AG09319 (cell line): ENCODE results near the gene RAD51B.
"Not testable (repeated sequence)": the region's sequence is repeated elsewhere in the genome, so short reads cannot be mapped to it uniquely, and the experiment has no call there.

Experiments
- DNase-seq: peaks from one replicate; pipeline ENCODE4 v3.0.0-alpha.2; 2010; ENCODE audit warnings: low read depth; ENCODE audit errors: extremely low read depth
- CTCF ChIP-seq: IDR thresholded peaks from 2 replicates; pipeline ENCODE4 v1.5.1; 2011; ENCODE audit warnings: low read depth, mild to moderate bottlenecking, inconsistent platforms, low read length, moderate library complexity

The RAD51B gene

GRCh38 chr14:68424443-68425172 lies 605.0 kb downstream of the RAD51B start:
- DNase-seq: no peak
- TF ChIP-seq CTCF: no peak

DNA sequence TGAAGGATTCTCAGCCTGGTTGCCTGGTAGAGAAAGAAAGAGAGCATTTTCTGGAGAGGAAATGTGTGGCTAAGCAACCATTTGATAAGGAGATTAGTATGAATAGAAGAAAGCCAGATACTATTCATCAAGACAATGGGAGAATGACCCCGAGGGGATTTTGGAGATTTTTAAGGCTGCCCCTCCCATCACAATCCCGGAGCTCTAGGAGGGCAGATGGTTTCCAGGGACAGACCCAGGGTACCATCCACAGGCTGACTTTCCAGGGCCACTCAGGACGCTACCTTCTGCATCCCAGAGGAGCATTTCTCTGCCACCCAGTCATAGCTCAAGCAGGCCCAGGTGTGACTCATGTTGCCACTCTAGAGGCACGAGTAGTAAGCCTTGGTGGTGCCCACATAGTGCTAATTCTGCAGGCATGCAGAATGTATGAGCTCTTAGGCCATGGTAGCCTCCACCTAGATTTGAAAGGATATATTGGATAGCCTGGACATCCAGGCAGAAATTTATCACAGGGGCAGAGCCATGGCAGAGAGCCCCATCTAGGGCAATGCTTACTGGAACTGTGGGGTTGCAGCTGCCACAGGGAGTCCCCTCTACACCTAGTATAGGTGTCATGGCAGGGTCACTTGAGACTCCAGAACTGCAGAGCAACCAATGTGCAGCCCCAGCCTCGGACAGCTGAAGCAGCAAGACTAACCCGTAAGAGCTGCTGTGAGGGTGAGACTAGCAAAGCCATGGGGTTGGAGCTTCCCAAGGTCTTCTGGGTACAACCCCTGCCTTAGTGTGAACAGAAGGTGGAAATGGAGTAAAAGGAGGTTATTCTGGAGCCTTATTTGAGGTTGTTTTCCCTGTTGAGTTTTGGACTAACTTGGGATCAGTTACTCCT lies 607.3 kb downstream of the RAD51B start:
- no peak for DNase-seq
- no peak for TF ChIP-seq CTCF

- TF ChIP-seq CTCF: no peak
- no peak for DNase-seq
Observed at GRCh38 chr14:68427550-68427890, 607.9 kb downstream of the RAD51B start.

- not testable (repeated sequence) for DNase-seq
Observed at GRCh38 chr14:68428900-68429299, 609.3 kb downstream of the RAD51B start.

DNA sequence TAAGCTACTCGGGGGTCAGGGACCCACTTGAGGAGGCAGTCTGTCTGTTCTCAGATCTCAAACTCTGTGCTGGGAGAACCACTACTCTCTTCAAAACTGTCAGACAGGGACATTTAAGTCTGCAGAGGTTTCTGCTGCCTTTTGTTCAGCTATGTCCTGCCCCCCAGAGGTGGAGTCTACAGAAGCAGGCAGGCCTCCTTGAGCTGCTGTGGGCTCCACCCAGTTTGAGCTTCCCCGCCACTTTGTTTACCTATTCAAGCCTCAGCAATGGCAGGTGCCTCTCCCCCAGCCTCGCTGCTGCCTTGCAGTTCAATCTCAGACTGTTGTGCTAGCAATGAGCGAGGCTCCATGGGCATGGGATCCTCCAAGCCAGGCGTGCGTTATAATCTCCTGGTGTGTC lies 614.6 kb downstream of the RAD51B start:
- not testable (repeated sequence) for DNase-seq

DNA sequence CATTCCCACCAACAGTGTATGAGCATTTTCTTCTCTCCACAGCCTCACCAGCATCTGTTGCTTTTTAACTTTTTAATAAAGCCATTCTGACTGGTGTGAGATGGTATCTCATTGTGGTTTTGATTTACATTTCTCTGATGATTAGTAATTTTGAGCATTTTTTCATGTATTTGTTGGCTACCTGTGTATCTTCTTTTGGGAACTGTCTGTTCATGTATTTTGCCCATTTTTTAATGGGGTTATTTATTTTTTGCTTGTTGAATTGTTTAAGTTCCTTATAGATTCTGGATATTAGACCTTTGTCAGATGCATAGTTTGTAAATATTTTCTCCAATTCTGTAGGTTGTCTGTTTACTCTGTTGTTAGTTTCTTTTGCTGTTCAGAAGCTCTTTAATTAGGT lies 616.1 kb downstream of the RAD51B start:
- not testable (repeated sequence) for DNase-seq

DNA sequence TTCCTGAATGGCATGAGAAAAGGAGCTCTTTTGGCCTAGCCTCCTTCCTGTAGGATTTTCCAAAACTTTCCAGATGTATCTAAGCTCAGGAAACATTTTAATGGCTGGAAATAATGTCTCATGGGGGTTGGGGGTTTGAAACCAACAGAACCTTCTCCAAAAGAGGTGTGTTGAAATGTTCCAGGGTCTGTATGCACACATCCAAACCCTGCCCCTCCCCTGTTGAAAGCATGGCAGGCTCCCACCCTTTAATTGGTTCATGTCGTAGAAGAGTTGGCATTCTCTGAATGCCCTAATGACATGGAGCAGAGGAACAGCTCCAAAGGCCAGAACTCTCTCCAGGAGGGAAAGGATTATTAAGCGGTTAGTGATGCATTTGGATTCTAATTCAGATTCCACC lies 620.1 kb downstream of the RAD51B start:
- TF ChIP-seq CTCF: no peak
- no peak for DNase-seq

DNA sequence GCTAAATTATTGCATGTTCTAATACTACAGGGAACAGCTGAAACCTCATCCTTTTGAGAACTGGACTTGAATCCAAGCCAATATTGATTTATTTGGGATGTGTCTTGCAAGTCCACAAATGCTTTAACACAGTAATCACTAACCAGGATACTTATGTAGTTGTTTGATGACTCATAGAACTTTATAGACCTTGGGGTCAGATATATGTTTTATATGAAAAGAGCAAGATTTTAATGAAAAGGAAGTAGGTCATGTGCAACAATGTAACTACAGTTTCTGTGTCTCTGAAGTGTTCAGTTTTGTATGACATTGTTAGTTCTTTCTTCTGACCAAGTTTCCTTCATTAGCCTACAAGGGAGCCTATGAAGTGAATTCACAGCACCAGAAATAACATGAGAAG lies 621.2 kb downstream of the RAD51B start:
- no peak for TF ChIP-seq CTCF
- DNase-seq: no peak

GRCh38 chr14:68441542-68441941 lies 622.0 kb downstream of the RAD51B start:
- no peak for TF ChIP-seq CTCF
- no peak for DNase-seq
